ENCODE data around the gene MERTK.
"Not testable (repeated sequence)": the region's sequence is repeated elsewhere in the genome, so short reads cannot be mapped to it uniquely, and the experiment has no call there.

MERTK gene

GRCh38 chr2:112047537-112048235, 149.3 kb downstream of the MERTK start:
- no peak for DNase-seq (ENCODE audit: low read depth)

GRCh38 chr2:112048236-112048592, 149.8 kb downstream of the MERTK start:
- no peak for DNase-seq (ENCODE audit: low read depth)

- no peak for DNase-seq (ENCODE audit: low read depth)
Observed at GRCh38 chr2:112048887-112049286, 150.5 kb downstream of the MERTK start.

- no peak for DNase-seq (ENCODE audit: low read depth)
Observed at GRCh38 chr2:112050316-112050715, 151.9 kb downstream of the MERTK start.

GRCh38 chr2:112053917-112054846, 155.8 kb downstream of the MERTK start:
- peak; percentile 94 for DNase-seq (ENCODE audit: low read depth)

- DNase-seq (ENCODE audit: low read depth), result peak; percentile 97
Observed at GRCh38 chr2:112054847-112055729, 156.7 kb downstream of the MERTK start, which contains the start of gene TMEM87B. Gene TMEM87B, plus strand, starts transcription at chr2:112055269. Its CDS starts 323 bp downstream, at chr2:112055592.

- DNase-seq (ENCODE audit: low read depth), result peak; percentile 82
Observed at GRCh38 chr2:112055730-112056625, 157.6 kb downstream of the MERTK start.

- DNase-seq (ENCODE audit: low read depth), result no peak
Observed at GRCh38 chr2:112056626-112056987, 158.2 kb downstream of the MERTK start.

- no peak for DNase-seq (ENCODE audit: low read depth)
Observed at GRCh38 chr2:112059671-112060070, 161.3 kb downstream of the MERTK start.

- DNase-seq (ENCODE audit: low read depth), result no peak
Observed at GRCh38 chr2:112061299-112061698, 162.9 kb downstream of the MERTK start.

- DNase-seq (ENCODE audit: low read depth), result no peak
Observed at GRCh38 chr2:112061840-112062239, 163.4 kb downstream of the MERTK start.

GRCh38 chr2:112062894-112063293, 164.5 kb downstream of the MERTK start:
- DNase-seq (ENCODE audit: low read depth), result no peak

GRCh38 chr2:112065486-112065885, 167.1 kb downstream of the MERTK start:
- no peak for DNase-seq (ENCODE audit: low read depth)

GRCh38 chr2:112065966-112066365, 167.6 kb downstream of the MERTK start:
- no peak for DNase-seq (ENCODE audit: low read depth)

GRCh38 chr2:112069794-112070193, 171.4 kb downstream of the MERTK start:
- not testable (repeated sequence) for DNase-seq (ENCODE audit: low read depth)

- DNase-seq (ENCODE audit: low read depth), result no peak
Observed at GRCh38 chr2:112073875-112074274, 175.5 kb downstream of the MERTK start.

- no peak for DNase-seq (ENCODE audit: low read depth)
Observed at GRCh38 chr2:112074506-112074905, 176.1 kb downstream of the MERTK start.

- DNase-seq (ENCODE audit: low read depth), result no peak
Observed at GRCh38 chr2:112075490-112076260, 177.3 kb downstream of the MERTK start.

- no peak for DNase-seq (ENCODE audit: low read depth)
Observed at GRCh38 chr2:112077814-112078213, 179.4 kb downstream of the MERTK start.
